DOHH2 (cell line): ENCODE measurements around the gene SMG6.

ENCODE experiments used
- H3F3A ChIP-seq: fragments of 200-600 bp; sonication (generic), shearing (Covaris generic); 2 replicates; pipeline ENCODE4 v1.6.0; 2016; ENCODE audit warnings: antibody characterized with exemption, mild to moderate bottlenecking; ENCODE audit not compliant: control insufficient read depth, insufficient read depth
- H3K27ac ChIP-seq: fragments of 200-600 bp; sonication (generic); 2 replicates; pipeline ENCODE4 v1.5.1; 2014; ENCODE audit warnings: low read depth, mild to moderate bottlenecking, low read length, moderate library complexity
- H3K27me3 ChIP-seq: fragments of 200-600 bp; sonication (generic); 2 replicates; pipeline ENCODE4 v1.6.1; 2014; ENCODE audit warnings: mild to moderate bottlenecking, low read length, mixed read lengths; ENCODE audit not compliant: control insufficient read depth
- H3K36me3 ChIP-seq: fragments of 200-600 bp; sonication (generic); 2 replicates; pipeline ENCODE4 v1.6.1; 2014; ENCODE audit warnings: mild to moderate bottlenecking, low read length, moderate library complexity, mixed read lengths; ENCODE audit not compliant: control insufficient read depth
- H3K4me1 ChIP-seq: fragments of 200-600 bp; sonication (generic); 2 replicates; pipeline ENCODE4 v1.6.1; 2014; ENCODE audit warnings: mild to moderate bottlenecking, low read length, mixed read lengths; ENCODE audit not compliant: control insufficient read depth
- H3K4me2 ChIP-seq: fragments of 200-600 bp; sonication (generic); 2 replicates; pipeline ENCODE4 v1.6.0; 2014; ENCODE audit warnings: mild to moderate bottlenecking, low read length, moderate library complexity
- H3K4me3 ChIP-seq: fragments of 200-600 bp; sonication (generic); 2 replicates; pipeline ENCODE4 v1.5.1; 2014; ENCODE audit warnings: mild to moderate bottlenecking, low read length, mixed read lengths
- H3K79me2 ChIP-seq: fragments of 200-600 bp; sonication (generic); 2 replicates; pipeline ENCODE4 v1.6.1; 2014; ENCODE audit warnings: mild to moderate bottlenecking, low read length, mixed read lengths; ENCODE audit not compliant: control insufficient read depth
- H3K9me2 ChIP-seq: fragments of 200-600 bp; sonication (generic); replicated peaks from 2 replicates; pipeline ENCODE4 v1.6.1; 2014; ENCODE audit warnings: mild to moderate bottlenecking, low read length, mixed read lengths; ENCODE audit not compliant: control insufficient read depth
- H3K9me3 ChIP-seq: fragments of 200-600 bp; sonication (generic); 2 replicates; pipeline ENCODE4 v1.6.1; 2014; ENCODE audit warnings: antibody characterized with exemption, low read length, mixed read lengths; ENCODE audit not compliant: control insufficient read depth, insufficient read depth
- H4K20me1 ChIP-seq: fragments of 200-600 bp; sonication (generic); 2 replicates; pipeline ENCODE4 v1.6.0; 2014; ENCODE audit warnings: low read depth, mild to moderate bottlenecking, antibody characterized with exemption, low read length, moderate library complexity; ENCODE audit not compliant: control insufficient read depth, insufficient read depth
- CTCF ChIP-seq: fragments of 200-600 bp; sonication (generic); IDR thresholded peaks from one replicate; pipeline ENCODE4 v1.5.1; 2014; ENCODE audit warnings: antibody characterized with exemption, mild to moderate bottlenecking, low read depth, low read length; ENCODE audit not compliant: poor library complexity, severe bottlenecking
- EZH2phosphoT487 ChIP-seq: fragments of 200-600 bp; sonication (generic); IDR thresholded peaks from 2 replicates; pipeline ENCODE4 v1.6.1; 2017; ENCODE audit warnings: borderline replicate concordance, mild to moderate bottlenecking, antibody characterized with exemption, low read length, moderate library complexity, mixed read lengths

Gene SMG6

GRCh38 chr17:2095536-2095910 lies 208.1 kb downstream of the SMG6 start:
- Histone ChIP-seq H3K4me1 (peaks cover 11% of the 10 kb centered on the region), H4K20me1 (no peaks in the 10 kb centered on the region), H3K27ac (no peak overlapping the region), H3K4me2 (no peak overlapping the region), H3K36me3 (no peaks in the 10 kb centered on the region), H3K4me3 (no peak overlapping the region), H3K79me2 (no peaks in the 10 kb centered on the region), H3K9me2 (no peaks in the 10 kb centered on the region), H3K27me3 (no peaks in the 10 kb centered on the region), H3K9me3 (no peaks in the 10 kb centered on the region), H3F3A (0 out of 2 replicates have a peak, but pooled peaks cover 2% of the 10 kb centered on the region)
- TF ChIP-seq CTCF: no peak
- TF ChIP-seq EZH2phosphoT487: no peak

- Histone ChIP-seq H3K9me2 (no peaks in the 10 kb centered on the region), H3F3A (0 out of 2 replicates have a peak, but pooled peaks cover 2% of the 10 kb centered on the region), H3K27ac (no peak overlapping the region), H3K27me3 (no peaks in the 10 kb centered on the region), H4K20me1 (no peaks in the 10 kb centered on the region), H3K9me3 (no peaks in the 10 kb centered on the region), H3K4me2 (no peak overlapping the region), H3K4me3 (no peak overlapping the region), H3K79me2 (no peaks in the 10 kb centered on the region), H3K4me1 (peaks cover 16% of the 10 kb centered on the region), H3K36me3 (no peaks in the 10 kb centered on the region)
- TF ChIP-seq EZH2phosphoT487 (no peak), CTCF (peak; percentile 11)
Measured at GRCh38 chr17:2094891-2095535, 208.6 kb downstream of the SMG6 start.

GRCh38 chr17:2093349-2093748 lies 210.2 kb downstream of the SMG6 start:
- Histone ChIP-seq H3K4me1 (peaks cover 32% of the 10 kb centered on the region), H3K9me2 (no peaks in the 10 kb centered on the region), H3F3A (peaks cover 2% of the 10 kb centered on the region; the same call in 1 of the 2 replicates), H3K79me2 (no peaks in the 10 kb centered on the region), H3K27ac (no peak overlapping the region), H3K27me3 (no peaks in the 10 kb centered on the region), H3K36me3 (peaks cover 5% of the 10 kb centered on the region; the same call in 1 of the 2 replicates), H3K4me3 (no peak overlapping the region), H4K20me1 (no peaks in the 10 kb centered on the region; the same call in none of the 2 replicates), H3K4me2 (no peak overlapping the region), H3K9me3 (no peaks in the 10 kb centered on the region)
- TF ChIP-seq CTCF (no peak), EZH2phosphoT487 (no peak)
